Activated CD8-positive, alpha-beta memory T cell treated with anti-CD3 and anti-CD28 coated beads for 24 hours (primary cell): Measurements from ENCODE around the gene GRB2.
A peak's percentile ranks its signal among the peaks of the same experiment; 100 is the strongest.
"Not testable (repeated sequence)": the region's sequence is repeated elsewhere in the genome, so short reads cannot be mapped to it uniquely, and the experiment has no call there.

Experiments used
- DNase-seq: peaks from one replicate; pipeline ENCODE4 v3.0.0-alpha.2; 2020

GRB2 gene

DNA sequence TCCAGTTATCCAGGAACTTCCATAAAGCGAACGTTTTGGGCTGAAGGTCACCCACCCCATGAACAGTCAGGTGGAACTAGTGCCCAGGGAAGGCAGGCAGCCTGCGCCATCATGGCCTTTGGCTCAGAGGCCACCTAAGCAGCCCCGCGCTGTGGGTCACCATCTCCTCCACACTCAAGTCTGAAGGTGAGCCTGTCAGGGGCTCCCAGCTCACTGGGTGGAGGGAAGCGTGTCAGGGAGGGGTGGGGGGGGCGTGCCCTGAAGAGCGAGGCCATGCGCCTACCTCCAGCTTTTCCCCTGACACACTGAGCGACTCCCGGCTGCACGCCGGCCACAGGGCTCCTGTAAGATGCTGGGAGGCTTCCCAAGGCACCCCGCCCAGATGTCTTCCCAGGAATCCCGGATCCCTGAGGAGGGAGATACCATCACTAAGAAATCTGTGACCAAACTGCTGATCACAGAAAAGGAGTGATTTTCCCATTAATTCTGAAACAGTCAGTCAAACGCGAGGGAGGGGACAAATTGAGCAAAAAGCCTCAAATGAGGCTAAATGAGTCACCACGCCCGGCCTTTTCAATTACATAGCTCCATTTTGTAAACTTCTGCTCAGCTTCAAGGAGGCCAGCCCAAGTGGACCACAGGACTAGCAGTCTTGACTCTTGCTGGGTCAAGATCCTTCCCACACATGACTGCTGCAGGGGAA lies 89.8 kb downstream of the GRB2 start:
- no peak for DNase-seq

- DNase-seq = no peak
Measured at GRCh38 chr17:75313941-75314551, 91.4 kb downstream of the GRB2 start.

DNA sequence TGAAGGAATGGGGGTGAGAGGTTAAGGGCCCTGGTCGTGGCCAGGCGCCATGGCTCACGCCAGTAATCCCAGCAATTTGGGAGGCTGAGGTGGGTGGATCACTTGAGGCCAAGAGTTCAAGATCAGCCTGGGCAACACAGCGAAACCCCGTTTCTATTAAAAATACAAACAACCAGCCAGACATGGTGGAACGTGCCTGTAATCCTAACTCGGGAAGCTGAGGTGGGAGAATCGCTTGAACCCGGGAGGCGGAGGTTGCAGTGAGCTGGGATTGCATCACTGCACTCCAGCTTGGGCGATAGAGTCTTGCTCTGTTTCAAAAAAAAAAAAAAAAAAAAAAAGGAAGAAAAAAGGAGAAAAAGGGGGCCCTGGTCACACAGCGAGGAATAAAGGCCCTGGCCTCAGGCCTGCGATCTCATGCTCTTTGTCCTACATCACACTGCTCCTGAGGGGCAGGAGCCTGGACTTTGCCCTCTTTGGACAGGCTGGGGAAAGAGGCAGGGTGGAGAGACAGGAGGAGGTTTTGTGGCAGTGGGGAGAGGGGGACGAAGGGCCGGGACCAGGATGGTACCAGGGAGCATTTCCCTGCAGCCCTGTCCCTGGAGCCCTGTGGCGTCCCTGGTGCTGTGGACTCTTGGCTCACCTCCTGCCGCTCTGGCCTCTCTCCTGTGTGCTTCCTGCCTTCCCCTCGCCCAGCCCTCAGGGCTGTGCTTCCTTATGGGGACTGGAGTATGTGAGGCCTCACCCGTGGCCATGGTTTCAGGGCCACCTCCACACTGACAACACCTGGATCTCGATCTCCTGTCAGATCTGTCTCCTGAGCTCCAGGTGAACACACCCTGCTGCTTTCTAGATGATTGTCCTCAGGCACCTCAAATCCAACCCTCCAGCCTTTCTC lies 96.5 kb downstream of the GRB2 start:
- no peak for DNase-seq

GRCh38 chr17:75307957-75308731 lies 97.3 kb downstream of the GRB2 start:
- DNase-seq = no peak

DNA sequence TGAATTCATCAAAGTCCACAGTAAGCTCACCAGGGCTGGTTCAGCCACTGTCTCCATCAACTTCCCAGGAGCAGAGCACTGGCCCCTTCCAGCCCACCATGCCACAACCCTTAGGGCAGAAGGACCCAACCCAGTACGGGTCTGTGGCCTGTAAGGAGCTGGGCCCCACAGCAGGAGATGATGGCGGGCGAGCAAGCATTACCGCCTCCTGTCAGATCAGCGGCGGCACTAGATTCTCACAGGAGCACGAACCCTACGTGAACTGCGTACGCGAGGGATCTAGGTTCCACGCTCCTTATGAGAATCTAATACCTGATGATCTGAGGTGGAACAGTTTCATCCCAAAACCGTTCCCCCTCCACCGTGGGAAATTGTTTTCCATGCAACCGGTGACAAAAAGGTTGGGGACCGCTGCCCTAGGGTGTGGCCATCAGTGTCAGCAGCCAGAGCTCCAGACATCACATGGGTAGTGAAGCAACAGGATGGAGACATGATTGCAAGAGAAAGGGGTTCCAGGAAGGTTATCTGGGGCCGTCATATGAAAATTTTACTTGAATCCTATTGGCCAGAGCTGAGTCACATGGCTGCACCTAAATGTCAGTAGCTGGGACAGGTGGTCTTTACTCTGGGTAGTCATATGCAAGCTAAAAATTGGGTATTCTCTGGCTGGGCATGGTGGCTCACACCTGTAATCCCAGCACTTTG lies 103.8 kb downstream of the GRB2 start:
- DNase-seq = no peak

DNA sequence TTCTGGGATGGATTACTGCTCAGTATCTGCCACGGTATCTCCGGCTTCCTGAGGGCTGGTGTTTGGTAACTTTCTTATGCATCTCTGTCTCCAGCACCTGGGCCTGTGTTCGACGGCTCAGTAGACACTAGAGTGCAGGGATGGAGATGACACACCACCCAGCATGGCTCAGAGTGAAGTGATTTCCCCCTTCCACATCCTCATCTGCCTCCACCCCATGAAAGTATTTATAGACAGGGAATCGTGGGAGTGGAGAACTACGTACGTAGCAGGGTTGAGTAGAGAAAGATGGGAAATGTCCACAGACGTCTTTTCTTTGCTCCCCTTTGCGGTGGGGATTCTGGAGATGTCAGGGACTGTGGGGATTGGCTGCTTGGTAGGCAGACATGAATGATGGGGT lies 104.4 kb downstream of the GRB2 start:
- no peak for DNase-seq

DNA sequence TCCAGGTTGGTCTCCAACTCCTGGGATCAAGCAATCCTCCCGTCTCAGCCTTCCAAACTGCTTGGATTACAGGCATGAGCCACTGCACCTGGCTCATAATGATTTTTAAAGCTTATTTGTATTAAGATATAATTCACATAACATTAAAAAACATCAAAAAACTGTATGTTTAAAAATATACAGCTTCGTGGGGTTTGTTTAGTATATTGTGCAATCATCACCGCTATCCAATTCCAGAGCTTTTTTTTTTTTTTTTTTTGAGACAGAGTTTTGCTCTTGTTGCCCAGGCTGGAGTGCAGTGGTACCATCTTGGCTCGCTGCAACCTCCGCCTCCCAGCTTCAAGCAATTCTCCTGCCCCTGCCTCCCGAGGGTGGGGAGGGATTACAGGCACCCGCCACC lies 105.2 kb downstream of the GRB2 start:
- DNase-seq = no peak

GRCh38 chr17:75295201-75296158 lies 110.0 kb downstream of the GRB2 start:
- no peak for DNase-seq

DNA sequence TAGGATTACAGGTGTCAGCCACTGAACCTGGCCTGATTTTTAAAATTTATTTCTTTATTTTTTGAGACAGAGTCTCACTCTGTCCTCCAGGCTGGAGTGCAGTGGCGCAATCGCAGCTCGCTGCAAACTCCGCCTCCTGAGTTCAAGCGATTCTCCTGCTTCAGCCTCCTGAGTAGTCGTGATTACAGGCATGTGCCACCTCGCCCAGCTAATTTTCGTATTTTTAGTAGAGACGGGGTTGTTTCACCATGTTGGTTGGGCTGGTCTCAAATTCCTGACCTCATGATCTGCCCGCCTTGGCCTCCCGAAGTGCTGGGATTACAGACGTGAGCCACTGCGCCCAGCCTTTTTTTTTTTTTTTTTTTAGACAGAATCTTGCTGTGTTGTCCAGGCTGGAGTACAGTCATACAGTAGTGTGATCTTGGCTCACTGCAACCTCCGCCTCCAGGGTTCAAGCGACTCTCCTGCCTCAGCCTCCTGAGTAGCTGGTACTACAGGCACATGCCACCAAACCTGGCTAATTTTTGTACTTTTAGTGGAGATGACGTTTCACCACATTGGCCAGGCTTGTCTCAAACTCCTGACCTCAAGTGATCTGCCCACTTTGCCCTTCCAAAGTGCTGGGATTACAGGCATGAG lies 112.5 kb downstream of the GRB2 start:
- not testable (repeated sequence) for DNase-seq

DNA sequence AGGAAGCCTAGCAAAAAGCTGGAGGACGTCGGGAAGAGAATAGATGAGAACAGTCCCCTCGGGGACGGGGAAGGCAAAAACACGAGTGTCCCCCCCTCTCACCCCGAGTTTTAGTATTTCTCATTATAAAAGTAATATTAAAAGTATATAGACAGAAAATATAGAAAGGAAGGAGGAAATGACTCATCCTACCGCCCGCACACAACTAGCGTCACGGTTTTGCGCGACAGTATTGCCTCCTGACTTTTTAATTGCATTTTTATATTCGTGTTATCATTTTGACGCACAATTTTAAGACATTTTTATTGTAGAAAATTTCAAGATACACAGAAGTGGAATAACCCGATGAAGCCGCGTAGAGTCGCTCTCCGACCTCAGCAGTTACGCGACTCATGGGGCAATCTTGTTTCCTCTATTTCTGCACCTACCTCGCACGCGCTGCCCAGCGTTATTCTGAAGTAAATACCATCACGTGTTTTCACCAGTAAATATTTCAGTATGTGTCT lies 115.6 kb downstream of the GRB2 start:
- DNase-seq = no peak

GRCh38 chr17:75289115-75289831 lies 116.2 kb downstream of the GRB2 start, which contains the start of gene SLC25A19:
Gene SLC25A19, minus strand, starts transcription at chr17:75289433. Its CDS starts 2,669 bp downstream, at chr17:75286764.
- peak; percentile 95 for DNase-seq

DNA sequence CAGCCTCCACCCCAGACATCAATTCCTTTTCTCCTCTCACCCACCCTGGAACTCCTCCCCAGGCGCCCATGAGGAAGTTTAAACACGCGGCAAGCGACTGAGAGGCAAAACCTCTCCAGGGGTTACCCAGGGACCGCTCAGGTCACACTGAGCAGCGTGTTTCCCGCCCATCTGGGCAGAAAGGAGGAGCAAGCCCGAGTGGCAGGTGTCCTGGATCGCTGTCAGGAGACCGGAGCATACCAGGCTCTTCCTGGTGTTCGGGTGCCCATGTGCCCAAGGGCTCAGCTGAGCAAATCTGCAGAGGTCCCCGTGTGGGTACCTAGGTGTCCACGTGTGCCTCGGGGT lies 116.7 kb downstream of the GRB2 start:
- no peak for DNase-seq

DNA sequence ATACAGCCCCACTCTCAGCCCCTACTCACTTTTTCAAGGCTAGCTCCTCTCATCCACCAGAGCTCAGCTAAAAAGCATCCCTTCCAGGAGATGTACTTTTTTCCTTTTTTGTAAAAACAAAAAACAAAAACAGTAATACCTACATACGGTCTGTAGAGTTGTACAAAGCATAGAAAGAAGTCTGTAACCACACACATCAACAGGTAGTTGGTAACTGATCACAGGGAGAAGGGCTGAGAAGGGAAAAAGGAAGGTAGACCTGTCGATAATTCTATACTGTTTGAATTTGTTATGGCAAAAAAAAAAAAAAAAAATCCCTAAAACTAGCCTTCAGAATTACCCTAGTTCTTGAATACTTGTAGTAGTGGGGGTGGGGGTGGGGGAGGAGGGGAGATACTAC lies 117.1 kb downstream of the GRB2 start:
- no peak for DNase-seq

DNA sequence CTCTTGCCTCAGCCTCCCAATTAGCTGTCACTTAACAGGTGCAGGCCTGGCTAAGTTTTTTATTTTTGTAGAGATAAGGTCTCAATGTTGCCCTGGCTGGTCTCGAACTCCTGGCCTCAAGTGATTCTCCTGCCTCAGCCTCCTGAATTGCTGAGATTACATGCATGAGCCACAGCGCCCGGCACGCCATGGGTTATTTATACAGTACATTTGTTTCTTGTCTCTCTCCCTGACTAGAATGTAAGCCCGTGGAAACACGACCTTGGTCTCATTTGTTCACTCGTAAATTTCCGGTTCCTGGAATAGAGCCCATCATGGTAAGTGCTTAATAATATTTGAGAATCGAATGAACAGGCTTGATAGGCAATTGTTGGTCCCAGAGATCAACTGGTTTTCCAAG lies 118.3 kb downstream of the GRB2 start:
- no peak for DNase-seq

- DNase-seq = no peak
Measured at GRCh38 chr17:75285123-75285522, 120.4 kb downstream of the GRB2 start.

- not testable (repeated sequence) for DNase-seq
Measured at GRCh38 chr17:75280189-75280588, 125.3 kb downstream of the GRB2 start.

GRCh38 chr17:75277664-75278071 lies 127.8 kb downstream of the GRB2 start:
- no peak for DNase-seq

DNA sequence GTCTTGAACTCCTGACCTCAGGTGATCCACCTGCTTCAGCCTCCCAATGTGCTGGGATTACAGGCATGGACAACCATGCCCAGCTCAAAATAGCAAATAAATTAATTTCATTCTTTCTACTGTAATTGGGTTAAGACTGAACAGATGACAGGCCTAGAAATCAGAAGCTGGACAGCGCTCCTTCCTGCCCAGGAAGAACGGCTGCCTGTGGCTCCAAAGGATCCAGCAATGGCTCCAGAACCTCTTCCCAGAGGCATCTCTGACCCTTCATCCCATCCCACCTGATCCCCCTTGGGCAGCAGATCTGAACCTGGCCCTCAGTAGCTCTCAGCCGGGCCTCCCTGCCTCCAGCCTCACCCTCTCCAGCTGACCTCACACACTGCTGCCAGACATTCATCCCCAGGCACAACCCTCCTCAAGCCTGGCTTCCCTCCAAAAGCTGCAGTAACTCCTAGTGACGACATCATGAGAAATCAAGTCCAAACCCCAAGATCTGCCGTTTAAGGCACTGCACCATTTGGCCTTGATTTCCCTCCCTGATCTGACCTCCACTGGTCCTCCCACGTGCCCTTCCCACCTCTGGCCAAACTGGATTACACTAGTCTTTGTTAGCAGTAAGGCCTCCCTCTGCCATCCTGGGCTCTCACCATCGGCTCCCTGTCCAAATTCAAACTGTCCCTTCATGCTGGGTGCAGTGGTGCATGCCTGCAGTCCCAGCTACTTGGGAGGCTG lies 131.3 kb downstream of the GRB2 start:
- DNase-seq = no peak

DNA sequence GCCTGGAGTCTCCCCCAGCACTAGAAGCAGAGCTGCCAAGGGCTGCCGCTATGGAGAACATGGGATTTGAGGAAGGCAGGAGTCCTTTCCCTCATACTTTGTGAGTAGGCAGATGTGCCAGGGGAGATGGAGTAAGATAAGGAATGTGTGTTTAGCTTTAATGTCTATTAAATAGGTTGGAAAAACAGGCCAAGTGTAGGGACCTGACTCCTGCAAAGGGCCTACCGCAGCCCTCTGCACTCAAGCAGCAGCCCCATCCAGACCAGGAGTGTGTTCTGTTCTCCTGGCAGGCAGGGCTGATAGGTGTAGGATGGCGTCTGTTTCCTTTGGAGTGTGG lies 132.7 kb downstream of the GRB2 start:
- no peak for DNase-seq
